Keratinocyte (primary cell): ENCODE measurements around the gene SDC1.

Source experiments
- CTCF ChIP-seq, 3 experiments: IDR thresholded peaks in 1 of 3; conservative IDR thresholded peaks in 1 of 3; optimal IDR thresholded peaks in 1 of 3; 2 replicates in 2 of 3; 3 replicates in 1 of 3; pipeline versions ENCODE3 to v1.5.1; 2011; ENCODE audit warnings: low read length in 3 of 3, mild to moderate bottlenecking in 3 of 3, moderate library complexity in 2 of 3, control low read depth in 1 of 3, inconsistent platforms in 1 of 3; ENCODE audit not compliant: insufficient read depth in 2 of 3; ENCODE audit errors: extremely low read depth in 1 of 3
- EZH2 ChIP-seq: IDR thresholded peaks from one replicate; pipeline ENCODE4 v1.6.1; 2012; ENCODE audit warnings: inconsistent platforms, mild to moderate bottlenecking, low read length, moderate library complexity

DNA sequence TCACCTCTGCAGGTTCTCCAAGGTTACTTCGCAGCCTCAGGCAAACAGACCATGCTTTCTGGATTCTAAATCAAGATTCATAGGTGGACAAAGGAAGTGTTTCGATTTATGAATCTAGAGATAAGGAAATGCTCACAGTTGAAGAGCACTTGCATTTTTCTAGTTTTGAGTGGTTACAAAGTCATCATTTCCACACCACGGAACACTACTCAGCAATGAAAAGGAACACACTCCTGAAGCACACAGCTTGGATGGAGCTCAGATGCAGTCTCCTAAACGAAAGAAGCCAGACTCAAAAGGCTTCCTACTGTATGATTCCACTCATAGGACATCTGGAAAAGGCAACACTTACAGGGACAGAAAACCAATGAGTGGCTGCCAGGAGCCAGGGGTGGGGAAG, 31.7 kb downstream of the SDC1 start:
- no peak for TF ChIP-seq CTCF (optimal IDR thresholded peaks at IDR 0.05 in 1 of 3, IDR thresholded peaks at IDR 0.05 in 1 of 3, conservative IDR thresholded peaks at IDR 0.05 in 1 of 3; ENCODE audit: extremely low read depth in 1 of 3, insufficient read depth in 2 of 3, low read length in 3 of 3)
- no peak for TF ChIP-seq EZH2
